Central memory CD4-positive, alpha-beta T cell (primary cell): ENCODE measurements around the gene GRP.

Experiments used
- DNase-seq: peaks from one replicate; pipeline ENCODE4 v3.0.0; 2022

Gene GRP

GRCh38 chr18:59268721-59269562 is 49.0 kb downstream of the GRP start:
- no peak for DNase-seq

- DNase-seq, result no peak
These were observed 49.7 kb downstream of the GRP start for GRCh38 chr18:59269563-59270119.

GRCh38 chr18:59270689-59271257 is 50.8 kb downstream of the GRP start:
- DNase-seq, result no peak

GRCh38 chr18:59271606-59272220 is 51.8 kb downstream of the GRP start:
- DNase-seq, result no peak

- DNase-seq, result no peak
These were observed 52.4 kb downstream of the GRP start for GRCh38 chr18:59272221-59272888.

- no peak for DNase-seq
These were observed 53.2 kb downstream of the GRP start, which contains the start of gene RAX for GRCh38 chr18:59272891-59273758. Gene RAX (minus strand): TSS chr18:59273454. CDS start chr18:59273206, 248 bp downstream.

- DNase-seq, result no peak
These were observed 54.0 kb downstream of the GRP start for GRCh38 chr18:59273759-59274532.

- DNase-seq, result no peak
These were observed 54.6 kb downstream of the GRP start for GRCh38 chr18:59274533-59274928.

- DNase-seq, result no peak
These were observed 55.5 kb downstream of the GRP start for GRCh38 chr18:59275406-59275949.

GRCh38 chr18:59276047-59276446 is 56.1 kb downstream of the GRP start:
- DNase-seq, result no peak

- no peak for DNase-seq
These were observed 58.8 kb downstream of the GRP start for GRCh38 chr18:59278793-59279192.

- no peak for DNase-seq
These were observed 59.2 kb downstream of the GRP start for GRCh38 chr18:59279193-59279592.

GRCh38 chr18:59279722-59280121 is 59.8 kb downstream of the GRP start:
- no peak for DNase-seq
